Breast epithelium (tissue), 4 donors: ENCODE results near the gene TTC7B. TPM values are rescaled to one million over a fixed set of nuclear protein-coding genes. Genes with fewer than 3 reads are reported as not detected.

ENCODE experiments used
- DNase-seq, 2 donors: peaks; one replicate each; pipeline ENCODE4 v3.0.0-alpha.2; 2019; ENCODE audit warnings: low spot score in 2 of 2
- H3K27ac ChIP-seq, 2 donors: fragments of 200-600 bp; sonication (generic) in 1 of 2; one replicate each; pipeline ENCODE4 v1.5.1; 2016 to 2019; ENCODE audit warnings: mild to moderate bottlenecking in 1 of 2
- H3K27me3 ChIP-seq, 2 donors: fragments of 200-600 bp; sonication (generic) in 1 of 2; one replicate each; pipeline versions ENCODE4 v1.5.1 to v1.6.0; 2017 to 2019; ENCODE audit warnings: control low read depth in 1 of 2, mild to moderate bottlenecking in 1 of 2
- H3K36me3 ChIP-seq: fragments of 200-600 bp; one replicate; pipeline ENCODE4 v1.5.1; 2019
- H3K4me1 ChIP-seq, 2 donors: fragments of 200-600 bp; sonication (generic); one replicate each; pipeline ENCODE4 v1.5.1; 2016 to 2019; ENCODE audit warnings: control low read depth in 1 of 2
- H3K4me3 ChIP-seq, 3 donors: fragments of 200-600 bp; sonication (generic); 1 replicate in 2 of 3; 2 replicates in 1 of 3; pipeline ENCODE4 v1.5.1; 2016 to 2019; ENCODE audit warnings: mild to moderate bottlenecking in 3 of 3, moderate library complexity in 2 of 3
- H3K9me3 ChIP-seq, 2 donors: fragments of 200-600 bp; sonication (generic) in 1 of 2; one replicate each; pipeline ENCODE4 v1.5.1; 2016 to 2019; ENCODE audit warnings: control low read depth in 1 of 2
- POLR2A ChIP-seq: fragments of 450-650 bp; IDR thresholded peaks from one replicate; pipeline ENCODE4 v1.6.1; 2016; ENCODE audit warnings: antibody characterized with exemption, mild to moderate bottlenecking, moderate library complexity
- POLR2AphosphoS5 ChIP-seq, 3 donors: sonication (generic); formaldehyde crosslinking; IDR thresholded peaks; one replicate each; pipeline ENCODE4 v1.6.1; 2017; ENCODE audit warnings: antibody characterized with exemption in 3 of 3
- intact Hi-C: fragments of 100-400 bp; cut with DNase I; formaldehyde crosslinking; loops from one replicate; pipeline ENCODE4 v1.15.1; 2023; ENCODE audit warnings: low total_unique reads
- total RNA-seq, 3 donors: library from RNA; depleted of rRNA; stranded (reverse); fragments of >200 nt; gene quantifications; one replicate each; pipeline ENCODE4 v1.1.0, GENCODE V29; 2016
- TF ChIP-seq, protein P1 (sequence below), 3 donors: fragments of 450-650 bp; IDR thresholded peaks; one replicate each; pipeline ENCODE4 v1.5.1; 2016 to 2017; ENCODE audit warnings: antibody characterized with exemption in 3 of 3, mild to moderate bottlenecking in 3 of 3, moderate library complexity in 3 of 3

The TTC7B gene
- total RNA-seq, 3 donors from 2014 or later, result 14.0 to 29.1 (median 22.0) TPM

- Histone ChIP-seq H3K27ac (no peak overlapping the region), H3K9me3 (no peaks in the 10 kb centered on the region), H3K36me3 (no peaks in the 10 kb centered on the region), H3K27me3 (no peaks in the 10 kb centered on the region), H3K4me1 (no peaks in the 10 kb centered on the region), H3K4me3 (no peak overlapping the region)
- intact Hi-C loops, result no loop called here
- peak in 1 of 2 donors; percentile 35 for DNase-seq
- TF ChIP-seq, protein P1, sequence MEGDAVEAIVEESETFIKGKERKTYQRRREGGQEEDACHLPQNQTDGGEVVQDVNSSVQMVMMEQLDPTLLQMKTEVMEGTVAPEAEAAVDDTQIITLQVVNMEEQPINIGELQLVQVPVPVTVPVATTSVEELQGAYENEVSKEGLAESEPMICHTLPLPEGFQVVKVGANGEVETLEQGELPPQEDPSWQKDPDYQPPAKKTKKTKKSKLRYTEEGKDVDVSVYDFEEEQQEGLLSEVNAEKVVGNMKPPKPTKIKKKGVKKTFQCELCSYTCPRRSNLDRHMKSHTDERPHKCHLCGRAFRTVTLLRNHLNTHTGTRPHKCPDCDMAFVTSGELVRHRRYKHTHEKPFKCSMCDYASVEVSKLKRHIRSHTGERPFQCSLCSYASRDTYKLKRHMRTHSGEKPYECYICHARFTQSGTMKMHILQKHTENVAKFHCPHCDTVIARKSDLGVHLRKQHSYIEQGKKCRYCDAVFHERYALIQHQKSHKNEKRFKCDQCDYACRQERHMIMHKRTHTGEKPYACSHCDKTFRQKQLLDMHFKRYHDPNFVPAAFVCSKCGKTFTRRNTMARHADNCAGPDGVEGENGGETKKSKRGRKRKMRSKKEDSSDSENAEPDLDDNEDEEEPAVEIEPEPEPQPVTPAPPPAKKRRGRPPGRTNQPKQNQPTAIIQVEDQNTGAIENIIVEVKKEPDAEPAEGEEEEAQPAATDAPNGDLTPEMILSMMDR (IDR thresholded peaks at IDR 0.05), result peak in 2 of 3 donors; percentile 44 to 50
- no peak for TF ChIP-seq POLR2A
Observed at GRCh38 chr14:90599748-90600507, 216.3 kb downstream of the TTC7B start.

- intact Hi-C loops, result no loop called here
- no peak overlapping the region for H3K4me3 ChIP-seq
Observed at GRCh38 chr14:90599339-90599738, 216.9 kb downstream of the TTC7B start.

DNA sequence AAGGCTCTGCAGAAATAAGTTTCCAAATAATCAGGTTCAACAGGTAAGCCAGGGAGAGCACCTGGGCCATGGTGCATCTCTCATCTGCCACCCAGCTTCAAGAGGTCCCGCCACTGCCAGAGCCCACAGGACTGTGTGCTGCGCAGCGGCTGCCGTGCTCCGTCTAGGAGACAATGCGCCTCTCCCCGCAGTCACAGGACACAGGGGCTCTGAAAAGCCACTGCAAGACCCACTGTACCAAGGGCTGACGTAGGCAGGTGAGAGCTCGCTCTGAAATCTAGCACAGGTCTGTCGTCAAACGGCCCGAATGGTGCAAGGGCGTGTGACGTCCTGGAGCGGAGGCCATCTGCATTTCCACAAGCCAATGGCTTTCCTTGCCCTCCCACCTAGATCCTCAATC is 218.3 kb downstream of the TTC7B start:
- no peak for DNase-seq
- Histone ChIP-seq H3K9me3 (no peaks in the 10 kb centered on the region), H3K4me1 (no peaks in the 10 kb centered on the region), H3K36me3 (no peaks in the 10 kb centered on the region), H3K27me3 (no peaks in the 10 kb centered on the region), H3K27ac (no peak overlapping the region), H3K4me3 (no peak overlapping the region)
- intact Hi-C loops, result no loop called here
- TF ChIP-seq POLR2AphosphoS5 (IDR thresholded peaks at IDR 0.05), result no peak
- TF ChIP-seq, protein P1 (IDR thresholded peaks at IDR 0.05), result no peak
- no peak for TF ChIP-seq POLR2A

More at GRCh38 chr14:90599339-90599738, 216.9 kb downstream of the TTC7B start:
- H3K4me1 ChIP-seq, result no peaks in the 10 kb centered on the region
- no peaks in the 10 kb centered on the region for H3K27me3 ChIP-seq
- no peaks in the 10 kb centered on the region for H3K9me3 ChIP-seq
- DNase-seq, result no peak
- H3K36me3 ChIP-seq, result no peaks in the 10 kb centered on the region
- TF ChIP-seq POLR2AphosphoS5 (IDR thresholded peaks at IDR 0.05) (no peak), POLR2A (no peak)
- TF ChIP-seq, protein P1 (IDR thresholded peaks at IDR 0.05), result no peak
- no peak overlapping the region for H3K27ac ChIP-seq

GRCh38 chr14:90596733-90597132 is 219.5 kb downstream of the TTC7B start:
- no peaks in the 10 kb centered on the region for H3K4me1 ChIP-seq
- no peaks in the 10 kb centered on the region for H3K27me3 ChIP-seq
- intact Hi-C loops, result no loop called here
- DNase-seq, result no peak
- H3K27ac ChIP-seq, result no peak overlapping the region
- no peak overlapping the region for H3K4me3 ChIP-seq
- no peaks in the 10 kb centered on the region for H3K36me3 ChIP-seq
- no peaks in the 10 kb centered on the region for H3K9me3 ChIP-seq
- TF ChIP-seq POLR2AphosphoS5 (IDR thresholded peaks at IDR 0.05) (no peak), POLR2A (no peak)
- TF ChIP-seq, protein P1 (IDR thresholded peaks at IDR 0.05), result no peak

DNA sequence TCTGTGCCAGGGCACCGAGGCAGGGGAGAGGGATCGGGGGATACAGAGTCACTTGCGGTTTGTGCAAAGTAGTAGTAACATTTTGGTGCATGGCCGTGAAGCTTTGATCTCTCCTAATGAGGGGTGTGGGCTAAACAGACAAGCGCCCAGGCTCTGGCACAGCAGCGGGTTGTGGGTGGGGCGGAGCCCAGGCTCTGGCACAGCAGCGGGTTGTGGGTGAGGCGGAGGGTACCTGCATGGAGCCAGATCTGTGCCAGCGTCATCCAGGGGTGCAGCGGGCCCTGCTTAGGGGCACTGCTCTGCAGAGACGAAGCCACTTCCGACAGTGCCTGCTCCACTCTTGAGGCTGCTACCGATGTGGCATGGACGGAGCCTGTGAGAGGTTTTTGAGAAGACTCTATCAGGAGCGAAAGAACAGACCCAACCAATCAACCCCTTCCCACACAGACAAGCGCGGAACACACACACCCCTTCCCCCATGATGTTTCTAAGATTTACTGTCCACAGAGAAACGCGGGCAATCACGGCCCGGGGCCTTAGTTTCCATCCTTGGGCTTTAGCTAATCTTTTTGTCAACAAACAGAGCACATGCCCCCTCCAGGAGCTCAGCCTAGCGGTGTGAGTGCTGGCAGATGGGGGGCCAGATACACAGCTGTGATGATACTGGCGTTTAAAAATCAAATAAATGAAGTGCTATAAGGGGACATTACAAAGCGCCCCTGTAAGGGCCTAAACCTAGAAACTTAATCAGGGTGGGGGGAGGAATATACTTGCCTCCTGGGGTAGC is 222.8 kb downstream of the TTC7B start:
- no peak for DNase-seq
- no peaks in the 10 kb centered on the region for H3K9me3 ChIP-seq
- H3K36me3 ChIP-seq, result no peaks in the 10 kb centered on the region
- H3K27ac ChIP-seq, result no peak overlapping the region
- H3K4me1 ChIP-seq, result no peaks in the 10 kb centered on the region
- TF ChIP-seq POLR2AphosphoS5 (IDR thresholded peaks at IDR 0.05) (no peak), POLR2A (no peak)
- TF ChIP-seq, protein P1 (IDR thresholded peaks at IDR 0.05), result no peak
- H3K27me3 ChIP-seq, result no peaks in the 10 kb centered on the region
- intact Hi-C loops, result no loop called here
- H3K4me3 ChIP-seq, result no peak overlapping the region
